Activated T-helper 1 cell treated with anti-CD3 and anti-CD28 coated beads, Interleukin-12 subunit alpha, Interleukin-12 subunit beta, Interleukin-2, Interleukin-4 antibody, amounts not matched to agents 30 ng/mL and 10 ng/mL and 1 ng/mL, durations not matched to agents 14 hours and 24 hours and 36 hours (primary cell): ENCODE data around the gene GNB3. TPM values are rescaled to one million over a fixed set of nuclear protein-coding genes. Genes with fewer than 3 reads are reported as not detected.
A peak's percentile ranks its signal among the peaks of the same experiment; 100 is the strongest.
"Not testable (repeated sequence)": the region's sequence is repeated elsewhere in the genome, so short reads cannot be mapped to it uniquely, and the experiment has no call there.

ENCODE experiments used
- DNase-seq: peaks from one replicate; pipeline ENCODE4 v3.0.0; 2021; ENCODE audit warnings: low spot score
- H3K27ac Mint-ChIP-seq: one replicate; pipeline ENCODE4 v1.8.0; 2021; ENCODE audit warnings: mild to moderate bottlenecking, mixed read lengths
- H3K27me3 Mint-ChIP-seq: one replicate; pipeline ENCODE4 v1.8.0; 2022; ENCODE audit warnings: mild to moderate bottlenecking, moderate library complexity, mixed read lengths; ENCODE audit not compliant: insufficient read depth
- H3K36me3 Mint-ChIP-seq: one replicate; pipeline ENCODE4 v1.8.0; 2021; ENCODE audit warnings: low read depth, mixed read lengths
- H3K4me1 Mint-ChIP-seq: one replicate; pipeline ENCODE4 v1.8.0; 2021; ENCODE audit warnings: low read depth, mixed read lengths
- H3K4me3 Mint-ChIP-seq: one replicate; pipeline ENCODE4 v1.8.0; 2021; ENCODE audit warnings: mild to moderate bottlenecking, moderate library complexity, mixed read lengths
- H3K9me3 Mint-ChIP-seq: one replicate; pipeline ENCODE4 v1.8.0; 2021; ENCODE audit warnings: mixed read lengths
- intact Hi-C: fragments of 100-400 bp; cut with micrococcal nuclease; formaldehyde crosslinking; loops from one replicate; pipeline ENCODE4 v1.15.1; 2024
- total RNA-seq: library from RNA; stranded (reverse); gene quantifications from 2 replicates; pipeline ENCODE4 v1.2.3, GENCODE V29; 2022

The GNB3 gene
- total RNA-seq, 1 donor from 2014 or later: 1.7 TPM

GRCh38 chr12:6860942-6861341 lies 20.2 kb downstream of the GNB3 start:
- intact Hi-C loops: no loop called here
- no peaks in the 10 kb centered on the region for H3K4me1 Mint-ChIP-seq
- DNase-seq: no peak
- H3K27me3 Mint-ChIP-seq: no peaks in the 10 kb centered on the region
- H3K9me3 Mint-ChIP-seq: no peaks in the 10 kb centered on the region
- peaks cover 40% of the 10 kb centered on the region for H3K36me3 Mint-ChIP-seq
- no peak overlapping the region for H3K27ac Mint-ChIP-seq
- no peak overlapping the region for H3K4me3 Mint-ChIP-seq

DNA sequence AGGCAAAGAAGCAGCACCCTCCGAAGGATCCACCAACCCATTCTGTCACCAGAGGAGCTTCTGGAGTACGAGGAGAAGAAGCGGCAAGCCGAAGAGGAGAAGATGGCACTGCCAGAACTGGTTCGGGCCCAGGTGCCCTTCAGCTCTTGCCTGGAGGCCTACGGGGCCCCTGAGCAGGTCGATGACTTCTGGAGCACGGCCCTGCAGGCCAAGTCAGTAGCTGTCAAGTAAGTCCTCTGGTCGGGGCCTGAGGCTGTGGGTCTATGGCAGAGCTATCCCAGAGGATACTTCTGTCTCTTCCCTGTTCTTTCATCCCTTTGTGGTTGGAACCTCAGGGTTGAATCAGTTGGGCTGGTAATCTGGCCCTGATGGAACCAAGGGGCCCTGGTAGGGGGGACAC lies 20.7 kb downstream of the GNB3 start:
- Mint-ChIP-seq H3K27me3 (no peaks in the 10 kb centered on the region), H3K36me3 (peaks cover 41% of the 10 kb centered on the region), H3K9me3 (no peaks in the 10 kb centered on the region), H3K4me3 (no peak overlapping the region), H3K4me1 (peaks cover 2% of the 10 kb centered on the region), H3K27ac (no peak overlapping the region)
- intact Hi-C loops: no loop called here
- DNase-seq: no peak

DNA sequence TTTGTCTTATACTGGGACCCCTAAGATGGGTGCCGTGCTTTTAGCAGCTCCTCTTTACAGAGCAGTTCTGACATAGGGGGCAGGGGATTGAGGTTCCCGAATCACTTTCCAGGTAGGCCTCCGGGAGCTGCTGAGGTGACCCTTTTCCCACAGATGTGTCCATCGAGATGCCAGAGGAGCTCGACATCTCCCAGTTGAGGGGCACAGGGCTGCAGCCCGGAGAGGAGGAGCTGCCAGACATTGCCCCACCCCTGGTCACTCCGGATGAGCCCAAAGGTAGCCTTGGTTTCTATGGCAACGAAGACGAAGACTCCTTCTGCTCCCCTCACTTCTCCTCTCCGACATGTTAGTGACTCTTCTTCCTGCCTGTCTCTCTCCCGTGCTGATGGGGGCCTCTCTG lies 22.3 kb downstream of the GNB3 start:
- intact Hi-C loops: no loop called here
- peaks cover 37% of the 10 kb centered on the region for H3K36me3 Mint-ChIP-seq
- no peak overlapping the region for H3K27ac Mint-ChIP-seq
- H3K4me1 Mint-ChIP-seq: peaks cover 10% of the 10 kb centered on the region
- H3K27me3 Mint-ChIP-seq: no peaks in the 10 kb centered on the region
- no peak overlapping the region for H3K4me3 Mint-ChIP-seq
- no peaks in the 10 kb centered on the region for H3K9me3 Mint-ChIP-seq
- no peak for DNase-seq

DNA sequence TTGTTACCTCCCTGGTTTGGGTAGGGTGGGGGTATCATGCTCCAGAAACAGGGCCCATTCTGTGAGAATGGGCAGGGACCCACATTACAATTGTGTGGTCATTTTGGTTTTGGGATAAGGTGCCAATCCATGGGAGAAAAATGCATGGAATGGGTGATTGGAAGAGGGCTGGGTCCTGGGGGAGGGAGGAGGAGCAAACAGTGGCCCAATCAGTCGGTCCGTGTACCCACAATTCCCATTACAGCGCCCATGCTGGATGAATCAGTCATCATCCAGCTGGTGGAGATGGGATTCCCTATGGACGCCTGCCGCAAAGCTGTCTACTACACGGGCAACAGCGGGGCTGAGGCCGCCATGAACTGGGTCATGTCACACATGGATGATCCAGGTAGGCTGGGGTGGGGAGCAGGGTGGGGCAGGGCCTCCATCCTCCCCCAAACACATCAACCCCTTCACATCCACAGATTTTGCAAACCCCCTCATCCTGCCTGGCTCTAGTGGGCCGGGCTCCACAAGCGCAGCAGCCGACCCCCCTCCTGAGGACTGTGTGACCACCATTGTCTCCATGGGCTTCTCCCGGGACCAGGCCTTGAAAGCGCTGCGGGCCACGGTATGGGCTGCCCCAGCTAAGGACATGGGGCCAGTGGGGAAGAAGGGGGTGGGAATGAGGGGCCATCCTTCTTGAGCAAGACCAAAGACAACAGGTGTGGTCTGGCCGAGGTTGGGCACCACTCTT lies 23.0 kb downstream of the GNB3 start:
- no peak for DNase-seq
- peaks cover 15% of the 10 kb centered on the region for H3K4me1 Mint-ChIP-seq
- no peaks in the 10 kb centered on the region for H3K9me3 Mint-ChIP-seq
- H3K4me3 Mint-ChIP-seq: no peak overlapping the region
- intact Hi-C loops: no loop called here
- no peaks in the 10 kb centered on the region for H3K27me3 Mint-ChIP-seq
- no peak overlapping the region for H3K27ac Mint-ChIP-seq
- H3K36me3 Mint-ChIP-seq: peaks cover 44% of the 10 kb centered on the region

GRCh38 chr12:6865307-6865706 lies 24.6 kb downstream of the GNB3 start:
- not testable (repeated sequence) for DNase-seq, H3K27ac Mint-ChIP-seq, H3K4me3 Mint-ChIP-seq, H3K27me3 Mint-ChIP-seq, H3K9me3 Mint-ChIP-seq
- intact Hi-C loops: loop anchor here (5.0 kb wide), 3 partner anchors 73 to 258 kb away; partner anchors contain the start of genes CHD4 and ING4
- H3K36me3 Mint-ChIP-seq: peaks cover 60% of the 10 kb centered on the region
- peaks cover 30% of the 10 kb centered on the region for H3K4me1 Mint-ChIP-seq

DNA sequence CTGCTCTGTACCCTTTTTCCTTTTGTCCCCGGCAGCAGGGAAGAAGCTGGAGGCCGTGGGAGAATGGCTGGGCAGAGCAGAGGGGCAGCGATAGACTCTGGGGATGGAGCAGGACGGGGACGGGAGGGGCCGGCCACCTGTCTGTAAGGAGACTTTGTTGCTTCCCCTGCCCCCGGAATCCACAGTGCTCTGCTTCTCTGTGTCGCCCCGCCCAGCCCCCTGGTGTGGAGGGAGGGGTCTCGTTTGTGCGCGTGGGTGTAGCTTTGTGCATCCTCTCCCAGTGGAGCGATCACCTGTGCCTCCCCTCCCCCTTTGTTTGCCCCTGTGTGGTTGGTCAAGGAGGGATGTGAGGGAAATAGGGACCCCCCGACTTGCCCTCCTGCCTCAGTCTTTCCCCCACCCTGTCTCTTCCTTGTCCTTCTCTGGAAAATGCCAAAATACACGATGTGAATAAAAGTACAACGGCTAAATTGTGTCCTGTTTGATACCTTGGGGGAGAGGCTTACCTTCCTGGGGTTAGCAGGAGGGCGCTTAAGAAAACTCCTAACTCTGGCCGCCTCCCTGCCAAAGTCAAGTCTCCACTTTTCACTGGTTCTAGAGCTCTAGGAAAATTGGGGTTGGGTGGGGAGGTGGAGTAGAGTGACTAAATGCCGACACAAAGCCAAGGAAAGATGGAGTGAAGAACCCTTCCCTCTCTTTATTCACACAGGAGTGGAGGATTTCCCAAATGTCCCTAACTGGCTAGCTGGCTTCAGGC lies 25.6 kb downstream of the GNB3 start:
- no peaks in the 10 kb centered on the region for H3K27me3 Mint-ChIP-seq
- intact Hi-C loops: loop anchor here (5.0 kb wide), 3 partner anchors 74 to 259 kb away; partner anchors contain the start of genes CHD4 and ING4
- no peak for DNase-seq
- peak overlapping the region; percentile 40 for H3K27ac Mint-ChIP-seq
- peak overlapping the region; percentile 95 for H3K4me3 Mint-ChIP-seq
- peaks cover 41% of the 10 kb centered on the region for H3K4me1 Mint-ChIP-seq
- no peaks in the 10 kb centered on the region for H3K9me3 Mint-ChIP-seq
- peaks cover 61% of the 10 kb centered on the region for H3K36me3 Mint-ChIP-seq

- intact Hi-C loops: loop anchor here (1.0 to 5.0 kb wide), 6 partner anchors 15 to 260 kb away; partner anchors contain the start of genes CHD4, ING4, LPCAT3 and MLF2
- Mint-ChIP-seq H3K4me3 (peak overlapping the region; percentile 95), H3K27me3 (no peaks in the 10 kb centered on the region), H3K36me3 (peaks cover 66% of the 10 kb centered on the region), H3K4me1 (peaks cover 47% of the 10 kb centered on the region), H3K9me3 (no peaks in the 10 kb centered on the region), H3K27ac (peak overlapping the region; percentile 99)
- no peak for DNase-seq
Observed at GRCh38 chr12:6866920-6867412, 26.2 kb downstream of the GNB3 start.

DNA sequence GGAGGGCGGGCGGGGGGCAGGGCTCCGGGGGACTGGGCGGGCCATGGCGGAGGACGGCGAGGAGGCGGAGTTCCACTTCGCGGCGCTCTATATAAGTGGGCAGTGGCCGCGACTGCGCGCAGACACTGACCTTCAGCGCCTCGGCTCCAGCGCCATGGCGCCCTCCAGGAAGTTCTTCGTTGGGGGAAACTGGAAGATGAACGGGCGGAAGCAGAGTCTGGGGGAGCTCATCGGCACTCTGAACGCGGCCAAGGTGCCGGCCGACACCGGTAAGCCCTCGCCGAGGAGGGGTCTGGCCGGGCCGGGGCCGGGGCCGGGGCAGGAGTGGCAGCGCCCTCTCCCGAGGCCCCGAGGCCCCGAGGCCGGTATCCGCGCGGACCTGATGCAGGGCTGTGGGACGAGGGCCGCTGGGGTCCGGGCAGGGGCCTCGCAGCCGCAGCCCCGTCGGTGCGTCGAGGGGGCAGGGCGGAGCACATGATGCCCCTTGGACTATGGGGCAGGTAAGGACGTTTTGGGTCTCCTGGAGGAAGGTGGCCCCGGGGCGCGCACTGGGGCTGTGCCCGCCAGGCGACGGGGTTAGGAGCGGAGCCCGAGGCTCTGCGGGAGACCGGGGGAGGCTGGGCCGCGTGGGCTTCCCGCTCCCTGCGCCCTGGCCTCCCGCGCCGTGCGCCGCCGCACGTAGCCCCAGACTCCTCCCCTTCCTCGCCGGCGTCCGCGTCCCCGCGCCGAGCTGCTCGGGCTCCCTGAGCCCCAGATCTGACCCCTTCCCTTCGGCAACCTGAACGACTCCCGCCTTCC lies 26.9 kb downstream of the GNB3 start, which contains the start of gene TPI1:
TPI1 (plus strand) TSS at position 119 of the 798 bp plus-strand sequence; CDS start at position 155, 36 bp downstream.
- DNase-seq: peak; percentile 75
- no peaks in the 10 kb centered on the region for H3K9me3 Mint-ChIP-seq
- peak within 1 kb of the TSS; percentile 99 for H3K27ac Mint-ChIP-seq
- H3K27me3 Mint-ChIP-seq: no peaks in the 10 kb centered on the region
- peaks cover 53% of the 10 kb centered on the region for H3K4me1 Mint-ChIP-seq
- H3K4me3 Mint-ChIP-seq: peak within 1 kb of the TSS; percentile 96
- H3K36me3 Mint-ChIP-seq: peaks cover 65% of the 10 kb centered on the region
- intact Hi-C loops: loop anchor here (1.0 to 5.0 kb wide), 6 partner anchors 15 to 260 kb away; partner anchors contain the start of genes CHD4, ING4, LPCAT3 and MLF2

DNA sequence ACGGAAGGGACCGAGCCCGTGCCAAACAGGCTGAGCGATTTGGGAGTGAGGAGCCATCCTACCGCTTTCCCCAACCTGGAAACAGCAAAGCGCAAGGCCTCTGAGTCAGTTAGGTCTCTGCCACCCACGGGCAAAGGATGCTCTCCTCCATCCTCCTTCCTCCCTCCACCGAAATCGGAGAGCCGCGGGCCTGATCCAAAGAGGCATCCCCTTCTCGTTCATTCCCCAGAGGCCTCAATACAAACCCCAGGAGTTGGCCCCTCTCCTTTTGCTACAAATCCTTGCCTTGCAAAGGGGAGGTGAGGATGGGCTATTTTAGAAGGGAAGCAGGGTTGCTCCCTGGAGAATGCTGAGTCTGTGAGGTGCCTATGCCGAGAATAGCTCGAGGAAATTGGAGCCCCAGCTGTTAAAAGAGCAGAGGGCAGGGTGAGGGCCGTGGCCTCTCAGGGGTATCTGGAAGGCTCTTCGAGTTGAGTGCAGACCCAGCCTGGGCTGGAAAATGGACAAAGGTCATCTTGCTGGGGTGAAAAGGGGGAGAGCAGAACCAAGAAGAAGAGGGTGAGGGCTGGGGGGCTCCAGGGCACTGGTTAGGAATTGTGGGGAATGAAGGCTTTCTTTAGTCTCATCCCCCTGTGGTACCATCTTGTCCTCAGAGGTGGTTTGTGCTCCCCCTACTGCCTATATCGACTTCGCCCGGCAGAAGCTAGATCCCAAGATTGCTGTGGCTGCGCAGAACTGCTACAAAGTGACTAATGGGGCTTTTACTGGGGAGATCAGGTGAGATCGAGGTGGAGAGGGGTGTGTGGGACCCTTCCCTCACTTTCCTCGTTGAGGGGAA lies 27.7 kb downstream of the GNB3 start:
- DNase-seq: no peak
- Mint-ChIP-seq H3K4me3 (peak overlapping the region; percentile 96), H3K27me3 (no peaks in the 10 kb centered on the region), H3K27ac (peak overlapping the region; percentile 90), H3K36me3 (peaks cover 62% of the 10 kb centered on the region), H3K9me3 (no peaks in the 10 kb centered on the region), H3K4me1 (peaks cover 57% of the 10 kb centered on the region)
- intact Hi-C loops: loop anchor here (1.0 to 5.0 kb wide), 4 partner anchors 70 to 261 kb away; partner anchors contain the start of genes CHD4 and ING4

DNA sequence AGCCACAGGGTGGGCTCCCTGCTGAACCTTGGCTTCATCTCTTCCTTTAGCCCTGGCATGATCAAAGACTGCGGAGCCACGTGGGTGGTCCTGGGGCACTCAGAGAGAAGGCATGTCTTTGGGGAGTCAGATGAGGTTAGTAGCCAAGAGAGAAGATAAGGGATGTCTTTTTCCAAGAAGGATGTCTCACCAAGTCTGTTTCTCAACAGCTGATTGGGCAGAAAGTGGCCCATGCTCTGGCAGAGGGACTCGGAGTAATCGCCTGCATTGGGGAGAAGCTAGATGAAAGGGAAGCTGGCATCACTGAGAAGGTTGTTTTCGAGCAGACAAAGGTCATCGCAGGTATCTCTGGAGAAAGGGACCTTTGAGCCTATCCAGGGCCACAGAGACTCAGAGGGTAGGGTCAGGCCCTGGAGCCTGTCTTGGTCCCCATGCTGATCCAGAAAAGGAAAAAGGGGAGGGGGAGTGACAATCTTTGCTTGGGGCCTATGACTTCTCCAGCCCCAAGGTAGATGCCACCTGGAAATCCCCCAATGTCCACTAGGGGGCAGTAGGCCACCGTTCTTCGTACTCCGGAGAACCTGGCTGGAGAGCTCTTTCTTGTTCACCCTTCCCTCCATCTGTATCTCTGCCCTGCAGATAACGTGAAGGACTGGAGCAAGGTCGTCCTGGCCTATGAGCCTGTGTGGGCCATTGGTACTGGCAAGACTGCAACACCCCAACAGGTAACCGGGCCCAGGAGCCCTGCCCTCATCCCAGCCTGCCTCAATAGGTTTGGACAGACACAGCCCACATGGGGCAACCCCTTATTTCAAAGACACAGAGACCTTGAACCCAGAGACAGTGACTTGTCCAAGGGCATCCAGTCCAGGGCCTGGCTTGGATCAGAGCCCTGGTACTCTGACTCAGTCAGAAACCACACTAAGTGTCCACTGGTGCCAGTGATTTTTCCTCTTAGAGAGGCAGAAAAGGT lies 28.6 kb downstream of the GNB3 start:
- peak overlapping the region; percentile 96 for H3K4me3 Mint-ChIP-seq
- DNase-seq: peak; percentile 78
- intact Hi-C loops: loop anchor here (1.0 to 5.0 kb wide), 6 partner anchors 69 to 377 kb away; partner anchors contain the start of genes C1RL, CHD4, ING4 and MRPL51
- peak overlapping the region; percentile 90 for H3K27ac Mint-ChIP-seq
- peaks cover 61% of the 10 kb centered on the region for H3K36me3 Mint-ChIP-seq
- H3K4me1 Mint-ChIP-seq: peaks cover 62% of the 10 kb centered on the region
- H3K9me3 Mint-ChIP-seq: no peaks in the 10 kb centered on the region
- no peaks in the 10 kb centered on the region for H3K27me3 Mint-ChIP-seq

DNA sequence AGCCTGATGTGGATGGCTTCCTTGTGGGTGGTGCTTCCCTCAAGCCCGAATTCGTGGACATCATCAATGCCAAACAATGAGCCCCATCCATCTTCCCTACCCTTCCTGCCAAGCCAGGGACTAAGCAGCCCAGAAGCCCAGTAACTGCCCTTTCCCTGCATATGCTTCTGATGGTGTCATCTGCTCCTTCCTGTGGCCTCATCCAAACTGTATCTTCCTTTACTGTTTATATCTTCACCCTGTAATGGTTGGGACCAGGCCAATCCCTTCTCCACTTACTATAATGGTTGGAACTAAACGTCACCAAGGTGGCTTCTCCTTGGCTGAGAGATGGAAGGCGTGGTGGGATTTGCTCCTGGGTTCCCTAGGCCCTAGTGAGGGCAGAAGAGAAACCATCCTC lies 29.6 kb downstream of the GNB3 start:
- peaks cover 66% of the 10 kb centered on the region for H3K4me1 Mint-ChIP-seq
- not testable (repeated sequence) for H3K27me3 Mint-ChIP-seq, DNase-seq, H3K9me3 Mint-ChIP-seq
- intact Hi-C loops: loop anchor here (5.0 kb wide), 2 partner anchors 237 to 378 kb away; partner anchors contain the start of genes C1RL, MRPL51 and NCAPD2
- peaks cover 57% of the 10 kb centered on the region for H3K36me3 Mint-ChIP-seq
- H3K4me3 Mint-ChIP-seq: peak overlapping the region; percentile 96
- H3K27ac Mint-ChIP-seq: peak overlapping the region; percentile 86
